ENCODE results near the gene SMYD3.

- TF ChIP-seq REST (IDR thresholded peaks at IDR 0.05; ENCODE audit: low read depth, low read length): no peak
- no peak for TF ChIP-seq BCL11A (IDR thresholded peaks at IDR 0.05; ENCODE audit: low read depth, low read length)
- TF ChIP-seq NBN (IDR thresholded peaks at IDR 0.05): no peak
- TF ChIP-seq, protein P1, sequence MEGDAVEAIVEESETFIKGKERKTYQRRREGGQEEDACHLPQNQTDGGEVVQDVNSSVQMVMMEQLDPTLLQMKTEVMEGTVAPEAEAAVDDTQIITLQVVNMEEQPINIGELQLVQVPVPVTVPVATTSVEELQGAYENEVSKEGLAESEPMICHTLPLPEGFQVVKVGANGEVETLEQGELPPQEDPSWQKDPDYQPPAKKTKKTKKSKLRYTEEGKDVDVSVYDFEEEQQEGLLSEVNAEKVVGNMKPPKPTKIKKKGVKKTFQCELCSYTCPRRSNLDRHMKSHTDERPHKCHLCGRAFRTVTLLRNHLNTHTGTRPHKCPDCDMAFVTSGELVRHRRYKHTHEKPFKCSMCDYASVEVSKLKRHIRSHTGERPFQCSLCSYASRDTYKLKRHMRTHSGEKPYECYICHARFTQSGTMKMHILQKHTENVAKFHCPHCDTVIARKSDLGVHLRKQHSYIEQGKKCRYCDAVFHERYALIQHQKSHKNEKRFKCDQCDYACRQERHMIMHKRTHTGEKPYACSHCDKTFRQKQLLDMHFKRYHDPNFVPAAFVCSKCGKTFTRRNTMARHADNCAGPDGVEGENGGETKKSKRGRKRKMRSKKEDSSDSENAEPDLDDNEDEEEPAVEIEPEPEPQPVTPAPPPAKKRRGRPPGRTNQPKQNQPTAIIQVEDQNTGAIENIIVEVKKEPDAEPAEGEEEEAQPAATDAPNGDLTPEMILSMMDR (IDR thresholded peaks at IDR 0.05 in 2 of 3, conservative IDR thresholded peaks at IDR 0.05 in 1 of 3; ENCODE audit: control insufficient read depth in 2 of 3, extremely low read depth in 1 of 3, insufficient read depth in 1 of 3, low read depth in 3 of 3, low read length in 3 of 3): no peak
- TF ChIP-seq MXI1 (IDR thresholded peaks at IDR 0.05; ENCODE audit: low read depth, low read length): no peak
- TF ChIP-seq CBX3 (IDR thresholded peaks at IDR 0.05; ENCODE audit: borderline replicate concordance, low read depth): no peak
- TF ChIP-seq GABPA (IDR thresholded peaks at IDR 0.05; ENCODE audit: low read depth): no peak
Observed at GRCh38 chr1:246383791-246384190, 123.3 kb downstream of the SMYD3 start.
